ENCODE measurements around the gene ZSWIM5.

GRCh38 chr1:45038661-45039364 is 167.6 kb downstream of the ZSWIM5 start:
- TF ChIP-seq POLR2AphosphoS5 (IDR thresholded peaks at IDR 0.05; ENCODE audit: borderline replicate concordance, low read depth, low read length): no peak
- no peak for TF ChIP-seq EZH2 (IDR thresholded peaks at IDR 0.05)
- no peak for TF ChIP-seq FOXP2 (optimal IDR thresholded peaks at IDR 0.05; ENCODE audit: control extremely low read depth, extremely low read length, insufficient read depth)
